ENCODE results near the gene MND1. TPM values are rescaled to one million over a fixed set of nuclear protein-coding genes. Genes with fewer than 3 reads are reported as not detected.
A peak's percentile ranks its signal among the peaks of the same experiment; 100 is the strongest.

The MND1 gene
- total and polyA plus RNA-seq, 2 experiments from 2014 or later, result 6.5 to 12.6 TPM

GRCh38 chr4:153385784-153386183 is 41.3 kb downstream of the MND1 start:
- H3K4me1 ChIP-seq (ENCODE audit: low read depth), result no peaks in the 10 kb centered on the region
- no peak overlapping the region for H3K4me3 ChIP-seq
- no peaks in the 10 kb centered on the region for H3K36me3 ChIP-seq
- H3K9me3 ChIP-seq (ENCODE audit: low read depth), result no peaks in the 10 kb centered on the region
- no peaks in the 10 kb centered on the region for H3K27me3 ChIP-seq
- H3K27ac ChIP-seq, result no peak overlapping the region
- TF ChIP-seq CTCF (IDR thresholded peaks at IDR 0.05; ENCODE audit: low read depth, low read length), result no peak
- DNase-seq (ENCODE audit: low read depth in 1 of 2, low spot score in 1 of 2), result no peak

GRCh38 chr4:153387981-153388380 is 43.5 kb downstream of the MND1 start:
- Histone ChIP-seq H3K9me3 (ENCODE audit: low read depth) (no peaks in the 10 kb centered on the region), H3K4me3 (no peak overlapping the region), H3K27me3 (no peaks in the 10 kb centered on the region), H3K4me1 (ENCODE audit: low read depth) (no peaks in the 10 kb centered on the region), H3K27ac (no peak overlapping the region), H3K36me3 (no peaks in the 10 kb centered on the region)
- no peak for DNase-seq (ENCODE audit: low read depth in 1 of 2, low spot score in 1 of 2)
- TF ChIP-seq CTCF (IDR thresholded peaks at IDR 0.05; ENCODE audit: low read depth, low read length), result no peak

- peak in 1 of 2 donors; percentile 43 for DNase-seq (ENCODE audit: low read depth in 1 of 2, low spot score in 1 of 2)
- Histone ChIP-seq H3K36me3 (no peaks in the 10 kb centered on the region), H3K4me1 (ENCODE audit: low read depth) (no peaks in the 10 kb centered on the region), H3K27me3 (no peaks in the 10 kb centered on the region), H3K27ac (no peak overlapping the region), H3K4me3 (no peak overlapping the region), H3K9me3 (ENCODE audit: low read depth) (no peaks in the 10 kb centered on the region)
- TF ChIP-seq CTCF (IDR thresholded peaks at IDR 0.05; ENCODE audit: low read depth, low read length), result no peak
These were observed 48.9 kb downstream of the MND1 start for GRCh38 chr4:153393397-153393796.

- Histone ChIP-seq H3K36me3 (no peaks in the 10 kb centered on the region), H3K27me3 (no peaks in the 10 kb centered on the region), H3K9me3 (ENCODE audit: low read depth) (no peaks in the 10 kb centered on the region), H3K4me1 (ENCODE audit: low read depth) (no peaks in the 10 kb centered on the region), H3K27ac (no peak overlapping the region), H3K4me3 (no peak overlapping the region)
- no peak for DNase-seq (ENCODE audit: low read depth in 1 of 2, low spot score in 1 of 2)
- no peak for TF ChIP-seq CTCF (IDR thresholded peaks at IDR 0.05; ENCODE audit: low read depth, low read length)
These were observed 50.5 kb downstream of the MND1 start for GRCh38 chr4:153394945-153395344.

GRCh38 chr4:153398713-153399112 is 54.2 kb downstream of the MND1 start:
- no peak for DNase-seq (ENCODE audit: low read depth in 1 of 2, low spot score in 1 of 2)
- H3K36me3 ChIP-seq, result no peaks in the 10 kb centered on the region
- H3K9me3 ChIP-seq (ENCODE audit: low read depth), result no peaks in the 10 kb centered on the region
- no peak overlapping the region for H3K27ac ChIP-seq
- no peak overlapping the region for H3K4me3 ChIP-seq
- H3K27me3 ChIP-seq, result no peaks in the 10 kb centered on the region
- TF ChIP-seq CTCF (IDR thresholded peaks at IDR 0.05; ENCODE audit: low read depth, low read length), result no peak
- no peaks in the 10 kb centered on the region for H3K4me1 ChIP-seq (ENCODE audit: low read depth)

GRCh38 chr4:153399358-153399757 is 54.9 kb downstream of the MND1 start:
- no peaks in the 10 kb centered on the region for H3K36me3 ChIP-seq
- H3K9me3 ChIP-seq (ENCODE audit: low read depth), result no peaks in the 10 kb centered on the region
- no peak overlapping the region for H3K4me3 ChIP-seq
- H3K27me3 ChIP-seq, result no peaks in the 10 kb centered on the region
- no peak for TF ChIP-seq CTCF (IDR thresholded peaks at IDR 0.05; ENCODE audit: low read depth, low read length)
- no peak for DNase-seq (ENCODE audit: low read depth in 1 of 2, low spot score in 1 of 2)
- no peak overlapping the region for H3K27ac ChIP-seq
- H3K4me1 ChIP-seq (ENCODE audit: low read depth), result no peaks in the 10 kb centered on the region

All from cardiac muscle cell (in vitro differentiated cells and primary cell).